Right kidney (tissue), 1 donor: Measurements from ENCODE around the gene PFN3.
A peak's percentile ranks its signal among the peaks of the same experiment; 100 is the strongest.
"Not testable (repeated sequence)": the region's sequence is repeated elsewhere in the genome, so short reads cannot be mapped to it uniquely, and the experiment has no call there.

ENCODE experiments used
- DNase-seq: peaks from one replicate; pipeline ENCODE4 v3.0.0-alpha.2; 2016

The PFN3 gene

GRCh38 chr5:177425196-177425800, 24.8 kb upstream of the PFN3 start:
- DNase-seq: no peak

GRCh38 chr5:177423671-177424070, 23.2 kb upstream of the PFN3 start:
- no peak for DNase-seq

- no peak for DNase-seq
Measured at GRCh38 chr5:177421062-177421798, 20.8 kb upstream of the PFN3 start.

- not testable (repeated sequence) for DNase-seq
Measured at GRCh38 chr5:177420472-177420871, 20.0 kb upstream of the PFN3 start.

GRCh38 chr5:177419046-177419445, 18.6 kb upstream of the PFN3 start:
- DNase-seq: no peak

GRCh38 chr5:177417081-177417480, 16.6 kb upstream of the PFN3 start:
- not testable (repeated sequence) for DNase-seq

GRCh38 chr5:177414481-177414880, 14.0 kb upstream of the PFN3 start:
- DNase-seq: no peak

- no peak for DNase-seq
Measured at GRCh38 chr5:177412603-177413233, 12.3 kb upstream of the PFN3 start.

- DNase-seq: no peak
Measured at GRCh38 chr5:177410575-177410974, 10.1 kb upstream of the PFN3 start.

- no peak for DNase-seq
Measured at GRCh38 chr5:177409043-177409801, 8.8 kb upstream of the PFN3 start, which contains the start of gene F12. TSS of gene F12 (minus strand) at chr5:177409564. CDS start at chr5:177409527, 37 bp downstream.

- no peak for DNase-seq
Measured at GRCh38 chr5:177405805-177406204, 5.3 kb upstream of the PFN3 start.

GRCh38 chr5:177405312-177405711, 4.9 kb upstream of the PFN3 start:
- DNase-seq: no peak

GRCh38 chr5:177404641-177405179, 4.2 kb upstream of the PFN3 start:
- DNase-seq: no peak

- DNase-seq: peak; percentile 94
Measured at GRCh38 chr5:177403792-177404640, 3.6 kb upstream of the PFN3 start.

GRCh38 chr5:177403102-177403791, 2.8 kb upstream of the PFN3 start:
- DNase-seq: peak; percentile 66

GRCh38 chr5:177402271-177403043, 2.0 kb upstream of the PFN3 start:
- DNase-seq: peak; percentile 78

GRCh38 chr5:177397875-177398390, 2.5 kb downstream of the PFN3 start:
- no peak for DNase-seq

- DNase-seq: no peak
Measured at GRCh38 chr5:177396807-177397206, 3.7 kb downstream of the PFN3 start.

- DNase-seq: no peak
Measured at GRCh38 chr5:177396078-177396477, 4.4 kb downstream of the PFN3 start.

- DNase-seq: no peak
Measured at GRCh38 chr5:177393990-177394389, 6.5 kb downstream of the PFN3 start.
